Measurements from ENCODE around the gene BMERB1. TPM values are rescaled to one million over a fixed set of nuclear protein-coding genes. Genes with fewer than 3 reads are reported as not detected.

The BMERB1 gene
- total RNA-seq, 2 experiments from 2014 or later: 0.85 to 0.98 TPM

- intact Hi-C loops (cut with DNase I, micrococcal nuclease): no loop called here
- Histone ChIP-seq H3K9me3 (ENCODE audit: control insufficient read depth in 1 of 2, insufficient read depth in 1 of 2, low read length in 2 of 2) (no peaks in the 10 kb centered on the region), H3K27me3 (ENCODE audit: control insufficient read depth in 1 of 2, insufficient read depth in 2 of 2, low read length in 2 of 2) (no peaks in the 10 kb centered on the region), H3K36me3 (ENCODE audit: insufficient read depth, low read length) (peaks cover 74% of the 10 kb centered on the region), H3K27ac (ENCODE audit: low read depth in 1 of 2, low read length in 2 of 2) (peak overlapping the region; percentile 65 to 80), H3K4me1 (ENCODE audit: insufficient read depth, low read length) (peaks cover 47% of the 10 kb centered on the region), H3K4me3 (ENCODE audit: low read length) (no peak overlapping the region)
- ATAC-seq (ENCODE audit: poor library complexity) (peak; percentile 72), DNase-seq (peak in 4 of 14 experiments; percentile 42 to 72 (median 66))
- Mint-ChIP-seq H3K27ac (peak overlapping the region; percentile 98), H3K4me3 (peak overlapping the region; percentile 45), H3K36me3 (ENCODE audit: low read depth) (peaks cover 91% of the 10 kb centered on the region), H3K9me3 (no peaks in the 10 kb centered on the region), H3K27me3 (no peaks in the 10 kb centered on the region), H3K4me1 (ENCODE audit: low read depth) (peaks cover 71% of the 10 kb centered on the region)
- ChIA-PET CTCF (interaction anchor here (1.4 kb wide), 1 partner anchor 46 kb away, joined by 3 read pairs; no protein-coding TSS in a partner anchor), POLR2A (interaction anchor here (1.7 kb wide), 1 partner anchor 17 kb away, joined by 3 read pairs; no protein-coding TSS in a partner anchor)
- TF ChIP-seq CTCF (IDR thresholded peaks at IDR 0.05): no peak
Observed at GRCh38 chr16:15636392-15636873, 202.0 kb downstream of the BMERB1 start.

Other genes with a start within 250 kb of the BMERB1 start
- 1 to 10 TPM in 1 of 2 experiments, under 1 TPM in 1; 0.74 to 1.0 TPM for gene NPIPA5, start 56.3 kb upstream of the BMERB1 start, total RNA-seq
- gene MPV17L, start 38.8 kb upstream of the BMERB1 start, total RNA-seq: not detected
- 100 to 1,000 TPM; 156 to 157 TPM for gene MARF1, start 208.6 kb downstream of the BMERB1 start, total RNA-seq
- 100 to 1,000 TPM in 1 of 2 experiments, 10 to 100 TPM in 1; 96.6 to 106 TPM for gene NDE1, start 215.7 kb downstream of the BMERB1 start, total RNA-seq